Lower leg skin (tissue), 4 donors: Measurements from ENCODE around the gene ANKEF1. TPM values are rescaled to one million over a fixed set of nuclear protein-coding genes. Genes with fewer than 3 reads are reported as not detected.

Experiments used
- DNase-seq, 2 donors: peaks; one replicate each; pipeline ENCODE4 v3.0.0-alpha.2; 2019; ENCODE audit warnings: low spot score in 2 of 2
- H3K4me3 ChIP-seq: fragments of 200-600 bp; sonication (generic); 2 replicates; pipeline ENCODE4 v1.5.1; 2017; ENCODE audit warnings: mild to moderate bottlenecking, low read depth; ENCODE audit not compliant: poor library complexity, severe bottlenecking
- CTCF ChIP-seq, 3 donors: fragments of 450-650 bp; IDR thresholded peaks; one replicate each; pipeline ENCODE4 v1.5.1; 2016; ENCODE audit warnings: antibody characterized with exemption in 3 of 3, mild to moderate bottlenecking in 3 of 3, moderate library complexity in 2 of 3
- POLR2A ChIP-seq, 2 donors: fragments of 450-650 bp; IDR thresholded peaks; one replicate each; pipeline ENCODE4 v1.6.1; 2016 to 2017; ENCODE audit warnings: antibody characterized with exemption in 2 of 2, mild to moderate bottlenecking in 1 of 2, moderate library complexity in 1 of 2
- WGBS, 2 donors: methylation state at CpG; one replicate each; pipeline ENCODE4 v1.1.5; 2018; 5-methylcytosine and 5-hydroxymethylcytosine counted together
- intact Hi-C: fragments of 100-400 bp; cut with DNase I; formaldehyde crosslinking; loops from one replicate; pipeline ENCODE4 v1.15.0; 2023; ENCODE audit warnings: low total_unique reads
- total RNA-seq, 4 donors: library from RNA; depleted of rRNA; stranded (reverse); fragments of >200 nt; gene quantifications; one replicate each; pipeline ENCODE4 v1.1.0, GENCODE V29; 2016

The ANKEF1 gene
- total RNA-seq, 4 donors from 2014 or later: 3.9 to 4.6 (median 4.6) TPM

- TF ChIP-seq POLR2A (IDR thresholded peaks at IDR 0.05): no peak
- no peak for TF ChIP-seq CTCF (IDR thresholded peaks at IDR 0.05)
- DNase-seq: no peak
- intact Hi-C loops: no loop called here
- no peak overlapping the region for H3K4me3 ChIP-seq
- WGBS, 2 donors: 79 to 84% methylated on average over 2 of the region's 2 CpGs
These were observed 29.9 kb upstream of the ANKEF1 start for GRCh38 chr20:10004900-10005299.

GRCh38 chr20:10005885-10006284 lies 28.9 kb upstream of the ANKEF1 start:
- TF ChIP-seq POLR2A (IDR thresholded peaks at IDR 0.05): no peak
- no peak for TF ChIP-seq CTCF (IDR thresholded peaks at IDR 0.05)
- intact Hi-C loops: no loop called here
- 80 to 81% methylated on average over 1 of the region's 1 CpG for WGBS, 2 donors
- H3K4me3 ChIP-seq: no peak overlapping the region
- DNase-seq: no peak

GRCh38 chr20:10006447-10007090 lies 28.2 kb upstream of the ANKEF1 start:
- no peak for TF ChIP-seq POLR2A (IDR thresholded peaks at IDR 0.05)
- no peak for TF ChIP-seq CTCF (IDR thresholded peaks at IDR 0.05)
- H3K4me3 ChIP-seq: no peak overlapping the region
- DNase-seq: no peak
- intact Hi-C loops: no loop called here
- WGBS, 2 donors: 54 to 58% methylated on average over 4 of the region's 4 CpGs

GRCh38 chr20:10007158-10007557 lies 27.6 kb upstream of the ANKEF1 start:
- 61 to 64% methylated on average over 2 of the region's 2 CpGs for WGBS, 2 donors
- DNase-seq: no peak
- no peak for TF ChIP-seq POLR2A (IDR thresholded peaks at IDR 0.05)
- TF ChIP-seq CTCF (IDR thresholded peaks at IDR 0.05): no peak
- intact Hi-C loops: no loop called here
- no peak overlapping the region for H3K4me3 ChIP-seq

- no peak overlapping the region for H3K4me3 ChIP-seq
- intact Hi-C loops: no loop called here
- 84 to 88% methylated on average over 5 of the region's 5 CpGs for WGBS, 2 donors
- no peak for DNase-seq
- no peak for TF ChIP-seq CTCF (IDR thresholded peaks at IDR 0.05)
- TF ChIP-seq POLR2A (IDR thresholded peaks at IDR 0.05): no peak
These were observed 27.0 kb upstream of the ANKEF1 start for GRCh38 chr20:10007747-10008146.

GRCh38 chr20:10012464-10012863 lies 22.3 kb upstream of the ANKEF1 start:
- intact Hi-C loops: no loop called here
- no peak overlapping the region for H3K4me3 ChIP-seq
- no peak for DNase-seq
- TF ChIP-seq CTCF (IDR thresholded peaks at IDR 0.05) (no peak), POLR2A (IDR thresholded peaks at IDR 0.05) (no peak)
- 57 to 68% methylated on average over 5 of the region's 5 CpGs for WGBS, 2 donors
